Calu3 (cell line): ENCODE data around the gene ZNF212. TPM values are rescaled to one million over a fixed set of nuclear protein-coding genes. Genes with fewer than 3 reads are reported as not detected.

ENCODE experiments used
- BruUV-seq: library from RNA; stranded (reverse); fragments of 400-500 nt; replicated peaks from 2 replicates; lab custom pipeline; 2021; lab: Mats Ljungman, UMichigan
- CTCF ChIA-PET: fragments of 300-600 bp; sonication (Branson Sonifier 250); formaldehyde crosslinking; loops from one replicate; lab custom pipeline; 2022; ENCODE audit warnings: antibody characterized with exemption; lab: Charles Lee
- DNase-seq: peaks from one replicate; pipeline ENCODE4 v3.0.0; 2022
- H3K27ac Mint-ChIP-seq: one replicate; pipeline ENCODE4 v1.8.0; 2022; ENCODE audit warnings: mixed read lengths; ENCODE audit not compliant: unreplicated experiment
- H3K27me3 Mint-ChIP-seq: one replicate; pipeline ENCODE4 v1.8.0; 2022; ENCODE audit warnings: mixed read lengths; ENCODE audit not compliant: unreplicated experiment
- H3K36me3 Mint-ChIP-seq: one replicate; pipeline ENCODE4 v1.8.0; 2022; ENCODE audit warnings: mild to moderate bottlenecking, moderate library complexity, mixed read lengths; ENCODE audit not compliant: insufficient read depth, unreplicated experiment
- H3K4me1 Mint-ChIP-seq: one replicate; pipeline ENCODE4 v1.8.0; 2022; ENCODE audit warnings: mild to moderate bottlenecking, low read depth, mixed read lengths; ENCODE audit not compliant: unreplicated experiment
- H3K4me3 Mint-ChIP-seq: one replicate; pipeline ENCODE4 v1.8.0; 2022; ENCODE audit warnings: mild to moderate bottlenecking, low read depth, moderate library complexity, mixed read lengths; ENCODE audit not compliant: unreplicated experiment
- H3K9me3 Mint-ChIP-seq: one replicate; pipeline ENCODE4 v1.8.0; 2022; ENCODE audit warnings: low read depth, mixed read lengths; ENCODE audit not compliant: unreplicated experiment
- intact Hi-C: fragments of 100-400 bp; cut with micrococcal nuclease; formaldehyde crosslinking; loops from one replicate; pipeline ENCODE4 v1.10.0; 2022; ENCODE audit not compliant: unreplicated experiment
- total RNA-seq: library from RNA; stranded (reverse); gene quantifications from 2 replicates; pipeline ENCODE4 v1.2.3, GENCODE V29; 2022
- TF ChIP-seq, protein P1 (sequence below): fragments of 200-600 bp; IDR thresholded peaks from one replicate; pipeline ENCODE4 v1.8.0; 2022; ENCODE audit warnings: antibody characterized with exemption; ENCODE audit not compliant: unreplicated experiment

Gene ZNF212
- total RNA-seq, 1 experiment from 2014 or later, result 17.2 TPM

DNA sequence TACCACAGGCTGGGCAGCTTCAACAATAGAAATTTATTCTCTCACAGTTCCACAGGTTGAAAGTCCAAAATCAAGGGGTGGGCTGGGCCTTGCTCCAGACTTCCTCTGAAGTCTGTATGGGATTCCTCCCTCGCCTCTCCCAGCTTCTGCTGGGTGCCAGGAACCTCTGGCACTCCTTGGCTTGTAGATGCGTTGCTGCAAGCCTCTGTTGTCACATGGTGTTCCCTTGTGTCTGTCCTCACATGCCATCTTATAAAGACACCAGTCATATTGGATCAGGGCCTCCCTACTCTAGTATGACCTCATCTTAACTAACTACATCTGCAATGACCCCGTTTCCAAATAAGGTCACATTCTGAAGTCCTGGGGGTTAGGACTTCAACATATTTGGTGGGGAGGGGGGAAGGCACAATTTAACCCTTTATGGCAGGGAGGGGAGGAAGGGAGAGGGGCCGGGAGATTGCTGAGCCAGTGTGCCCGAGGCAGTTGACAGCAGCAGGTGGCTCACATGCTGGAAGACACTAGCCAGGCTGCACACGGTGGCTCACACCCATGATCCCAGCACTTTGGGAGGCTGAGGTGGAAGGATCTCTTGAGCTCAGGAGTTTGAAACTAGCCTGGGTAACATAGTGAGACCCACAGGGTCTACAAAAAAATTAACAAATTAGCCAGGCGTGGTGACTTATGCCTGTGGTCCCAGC lies 25.3 kb upstream of the ZNF212 start:
- intact Hi-C loops, result no loop called here
- H3K36me3 Mint-ChIP-seq, result peaks cover 59% of the 10 kb centered on the region
- H3K4me1 Mint-ChIP-seq, result no peaks in the 10 kb centered on the region
- no peaks in the 10 kb centered on the region for H3K27me3 Mint-ChIP-seq
- no peaks in the 10 kb centered on the region for H3K9me3 Mint-ChIP-seq
- TF ChIP-seq, protein P1, sequence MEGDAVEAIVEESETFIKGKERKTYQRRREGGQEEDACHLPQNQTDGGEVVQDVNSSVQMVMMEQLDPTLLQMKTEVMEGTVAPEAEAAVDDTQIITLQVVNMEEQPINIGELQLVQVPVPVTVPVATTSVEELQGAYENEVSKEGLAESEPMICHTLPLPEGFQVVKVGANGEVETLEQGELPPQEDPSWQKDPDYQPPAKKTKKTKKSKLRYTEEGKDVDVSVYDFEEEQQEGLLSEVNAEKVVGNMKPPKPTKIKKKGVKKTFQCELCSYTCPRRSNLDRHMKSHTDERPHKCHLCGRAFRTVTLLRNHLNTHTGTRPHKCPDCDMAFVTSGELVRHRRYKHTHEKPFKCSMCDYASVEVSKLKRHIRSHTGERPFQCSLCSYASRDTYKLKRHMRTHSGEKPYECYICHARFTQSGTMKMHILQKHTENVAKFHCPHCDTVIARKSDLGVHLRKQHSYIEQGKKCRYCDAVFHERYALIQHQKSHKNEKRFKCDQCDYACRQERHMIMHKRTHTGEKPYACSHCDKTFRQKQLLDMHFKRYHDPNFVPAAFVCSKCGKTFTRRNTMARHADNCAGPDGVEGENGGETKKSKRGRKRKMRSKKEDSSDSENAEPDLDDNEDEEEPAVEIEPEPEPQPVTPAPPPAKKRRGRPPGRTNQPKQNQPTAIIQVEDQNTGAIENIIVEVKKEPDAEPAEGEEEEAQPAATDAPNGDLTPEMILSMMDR, result no peak
- BruUV-seq, result no TSS peak
- DNase-seq, result no peak
- no peak overlapping the region for H3K27ac Mint-ChIP-seq
- CTCF ChIA-PET, result interaction anchor here (0.8 kb wide), 1 partner anchor 1304 kb away, joined by 9 read pairs; no protein-coding TSS in a partner anchor
- H3K4me3 Mint-ChIP-seq, result no peak overlapping the region

DNA sequence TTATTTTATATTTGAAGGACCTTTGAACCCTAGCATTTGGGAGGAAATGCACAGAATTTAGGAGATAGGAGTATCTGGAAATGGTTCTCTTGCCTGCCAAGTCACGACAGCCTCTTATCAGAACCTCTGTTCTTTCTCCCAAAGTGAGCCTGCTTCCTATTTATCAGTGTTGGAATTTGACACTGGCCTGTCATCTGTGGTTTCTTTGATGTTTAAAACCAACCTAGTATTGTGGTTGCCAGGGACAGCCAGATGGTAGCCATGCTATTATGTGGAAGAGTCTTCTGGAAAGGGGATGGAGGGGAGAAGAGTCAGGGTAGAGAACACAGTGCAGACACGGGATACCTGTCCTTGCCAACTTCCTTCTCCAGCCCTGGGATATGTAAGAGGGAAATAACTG lies 23.0 kb upstream of the ZNF212 start:
- Mint-ChIP-seq H3K4me1 (no peaks in the 10 kb centered on the region), H3K4me3 (no peak overlapping the region), H3K27ac (no peak overlapping the region), H3K36me3 (peaks cover 49% of the 10 kb centered on the region), H3K27me3 (no peaks in the 10 kb centered on the region), H3K9me3 (no peaks in the 10 kb centered on the region)
- no TSS peak for BruUV-seq
- intact Hi-C loops, result no loop called here
- TF ChIP-seq, protein P1, result no peak
- CTCF ChIA-PET, result no interaction called here
- no peak for DNase-seq

DNA sequence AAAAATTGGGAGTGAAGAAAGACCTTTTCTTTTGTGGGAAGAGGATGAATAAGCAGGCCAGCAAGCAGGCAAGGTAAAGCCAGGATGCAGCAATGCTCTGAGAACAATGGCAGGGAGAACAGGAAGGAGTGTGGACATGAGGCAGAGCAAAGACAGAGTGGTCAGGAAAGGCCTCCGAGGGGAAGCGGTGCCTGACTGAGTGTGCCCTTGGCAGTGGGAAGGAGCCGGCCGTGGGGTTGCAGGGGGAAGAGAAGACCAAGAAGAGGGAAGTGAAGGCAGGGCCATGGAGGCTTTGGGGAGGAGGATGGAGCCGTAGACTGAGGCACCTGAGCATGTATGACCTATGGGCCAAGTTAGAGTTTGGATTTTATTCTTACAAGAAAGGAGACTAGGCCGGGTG lies 21.9 kb upstream of the ZNF212 start:
- no peak for DNase-seq
- Mint-ChIP-seq H3K4me1 (no peaks in the 10 kb centered on the region), H3K4me3 (no peak overlapping the region), H3K27me3 (no peaks in the 10 kb centered on the region), H3K36me3 (peaks cover 46% of the 10 kb centered on the region), H3K27ac (peak overlapping the region; percentile 7), H3K9me3 (no peaks in the 10 kb centered on the region)
- BruUV-seq, result no TSS peak
- intact Hi-C loops, result no loop called here
- TF ChIP-seq, protein P1, result no peak
- CTCF ChIA-PET, result no interaction called here

DNA sequence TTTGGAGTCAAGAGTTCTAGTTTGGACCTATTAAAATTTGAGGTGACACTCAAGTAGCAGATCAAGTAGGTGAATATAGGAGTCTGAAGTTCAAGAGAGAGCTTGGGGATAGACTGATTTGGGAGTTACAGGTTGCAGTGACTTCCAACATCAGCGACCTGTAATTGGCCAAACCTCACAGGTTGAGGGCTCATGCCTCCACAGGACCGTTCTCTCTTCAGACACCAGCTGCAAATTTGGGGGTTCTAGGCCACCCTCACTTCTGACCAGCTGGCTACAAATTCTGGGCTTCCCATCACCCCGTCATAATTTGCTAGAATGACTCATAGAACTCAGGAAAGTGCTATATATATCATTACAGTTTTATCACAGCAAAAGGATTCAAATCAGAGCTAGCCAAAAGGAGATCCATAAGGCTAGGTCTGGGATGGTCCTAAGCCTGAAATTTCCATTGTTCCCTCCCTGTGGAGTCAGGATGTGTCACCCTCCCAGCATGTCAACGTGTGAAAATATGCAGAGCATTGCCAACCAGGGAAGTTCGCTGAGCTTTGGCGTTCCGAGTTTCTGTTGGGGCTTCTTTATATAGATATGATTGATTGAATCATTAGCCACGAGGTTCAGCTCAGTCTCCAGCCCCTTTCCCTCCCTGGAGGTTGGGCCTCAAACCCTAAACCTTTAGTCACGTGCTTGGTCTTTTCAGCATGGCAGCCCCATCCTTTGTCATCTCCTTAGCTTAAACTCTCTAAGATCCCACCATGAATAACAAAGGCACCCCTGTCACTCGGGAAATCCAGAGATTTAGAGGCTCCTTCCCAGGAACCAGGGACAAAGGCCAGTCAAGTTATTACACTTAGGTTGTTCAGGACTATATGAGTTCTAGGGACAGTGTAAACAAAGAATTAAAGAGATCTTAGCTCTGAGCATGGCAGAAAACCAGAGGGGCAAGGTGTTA lies 20.7 kb upstream of the ZNF212 start:
- no peaks in the 10 kb centered on the region for H3K4me1 Mint-ChIP-seq
- H3K4me3 Mint-ChIP-seq, result no peak overlapping the region
- H3K36me3 Mint-ChIP-seq, result peaks cover 47% of the 10 kb centered on the region
- H3K9me3 Mint-ChIP-seq, result no peaks in the 10 kb centered on the region
- no TSS peak for BruUV-seq
- no peaks in the 10 kb centered on the region for H3K27me3 Mint-ChIP-seq
- no peak overlapping the region for H3K27ac Mint-ChIP-seq
- TF ChIP-seq, protein P1, result no peak
- DNase-seq, result no peak
- intact Hi-C loops, result no loop called here
- CTCF ChIA-PET, result interaction anchor here (0.7 kb wide), 1 partner anchor 277 kb away, joined by 3 read pairs; no protein-coding TSS in a partner anchor
